HepG2 (cell line): ENCODE measurements around the gene KRTCAP2. TPM values are rescaled to one million over a fixed set of nuclear protein-coding genes. Genes with fewer than 3 reads are reported as not detected.
A peak's percentile ranks its signal among the peaks of the same experiment; 100 is the strongest.

Experiments used
- ERF ChIP-seq: IDR thresholded peaks from 2 replicates; pipeline ENCODE4 v1.6.1; 2018; ENCODE audit warnings: missing biosample characterization, missing genetic modification reagents
- ETV6 ChIP-seq: sonication (generic); formaldehyde crosslinking; conservative IDR thresholded peaks from 2 replicates; pipeline ENCODE4 v1.4.0; 2020; ENCODE audit warnings: missing genetic modification reagents
- FOSL2 ChIP-seq: sonication (generic); formaldehyde crosslinking; IDR thresholded peaks from 2 replicates; pipeline ENCODE4 v1.4.0; 2020; ENCODE audit warnings: missing genetic modification reagents
- HES4 ChIP-seq: sonication (generic); formaldehyde crosslinking; IDR thresholded peaks from 2 replicates; pipeline ENCODE4 v1.9.0; 2021; ENCODE audit warnings: mild to moderate bottlenecking, missing genetic modification reagents, borderline replicate concordance
- REL ChIP-seq: sonication (generic); formaldehyde crosslinking; conservative IDR thresholded peaks from 2 replicates; pipeline ENCODE4 v1.8.0; 2022; ENCODE audit warnings: mild to moderate bottlenecking, missing genetic modification reagents, moderate library complexity
- SMARCC2 ChIP-seq: fragments of 450-650 bp; IDR thresholded peaks from 2 replicates; pipeline ENCODE4 v1.6.1; 2017; ENCODE audit warnings: antibody characterized with exemption, mild to moderate bottlenecking
- SUZ12 ChIP-seq: fragments of 150-350 bp; IDR thresholded peaks from 2 replicates; pipeline ENCODE4 v1.6.1; 2014; ENCODE audit warnings: low read depth, low read length
- TGIF2 ChIP-seq: IDR thresholded peaks from 2 replicates; pipeline ENCODE4 v1.6.1; 2016; ENCODE audit warnings: control low read depth, missing compliant biosample characterization
- ZFP90 ChIP-seq: sonication (generic); formaldehyde crosslinking; IDR thresholded peaks from 2 replicates; pipeline ENCODE4 v1.8.0; 2022; ENCODE audit warnings: missing genetic modification reagents, mild to moderate bottlenecking, inconsistent platforms, borderline replicate concordance
- ZNF224 ChIP-seq: sonication (generic); formaldehyde crosslinking; IDR thresholded peaks from 2 replicates; pipeline ENCODE4 v1.5.0; 2020; ENCODE audit warnings: mild to moderate bottlenecking, missing genetic modification reagents
- ZNF232 ChIP-seq: sonication (generic); formaldehyde crosslinking; IDR thresholded peaks from 2 replicates; pipeline ENCODE4 v1.4.0; 2020; ENCODE audit warnings: missing genetic modification reagents, borderline replicate concordance
- ZNF30 ChIP-seq: sonication (generic); formaldehyde crosslinking; IDR thresholded peaks from 2 replicates; pipeline ENCODE4 v1.5.0; 2020; ENCODE audit warnings: mild to moderate bottlenecking, missing genetic modification reagents
- ZNF331 ChIP-seq: sonication (generic); formaldehyde crosslinking; IDR thresholded peaks from 2 replicates; pipeline ENCODE4 v1.4.0; 2020; ENCODE audit warnings: missing genetic modification reagents
- ZNF431 ChIP-seq: sonication (generic); formaldehyde crosslinking; IDR thresholded peaks from 2 replicates; pipeline ENCODE4 v1.9.0; 2022; ENCODE audit warnings: missing genetic modification reagents, low read depth, mild to moderate bottlenecking, borderline replicate concordance
- ZNF891 ChIP-seq: sonication (generic); formaldehyde crosslinking; IDR thresholded peaks from 2 replicates; pipeline ENCODE4 v1.5.0; 2020; ENCODE audit warnings: mild to moderate bottlenecking, missing genetic modification reagents
- polyA plus RNA-seq, 8 experiments: library from polyadenylated mRNA; depleted of rRNA in 3 of 8; stranded (reverse) in 7 of 8; unstranded in 1 of 8; fragments of >200 nt; fragmentation: Illumina TruSeq in 4 of 8; extraction: Trizol in 4 of 8; gene quantifications; 2 replicates each; pipeline versions ENCODE4 v1.2.1 to v1.2.3, GENCODE V29; 2011 to 2016; ENCODE audit warnings: low read depth in 4 of 8, missing spikeins in 1 of 8, mixed read lengths in 1 of 8; ENCODE audit not compliant: insufficient read depth in 1 of 8
- total RNA-seq, 5 experiments: library from RNA; depleted of rRNA; stranded (reverse); fragments of >200 nt; fragmentation: Illumina TruSeq; extraction: Trizol; gene quantifications; 2 replicates each; pipeline ENCODE4 v1.2.3, GENCODE V29; 2016; ENCODE audit warnings: low read depth in 1 of 5
- TF ChIP-seq, protein P1 (sequence below): sonication (generic); formaldehyde crosslinking; IDR thresholded peaks from 2 replicates; pipeline ENCODE4 v1.5.0; 2020; ENCODE audit warnings: missing genetic modification reagents
- TF ChIP-seq, protein P2 (sequence below): sonication (generic); formaldehyde crosslinking; IDR thresholded peaks from 2 replicates; pipeline ENCODE4 v1.8.1; 2023; ENCODE audit warnings: mild to moderate bottlenecking, missing genetic modification reagents, borderline replicate concordance
- TF ChIP-seq, protein P3 (sequence below): sonication (generic); formaldehyde crosslinking; IDR thresholded peaks from 2 replicates; pipeline ENCODE4 v1.8.0; 2022; ENCODE audit warnings: missing genetic modification reagents, mild to moderate bottlenecking, inconsistent platforms, borderline replicate concordance
- TF ChIP-seq, protein P4 (sequence below): sonication (generic); formaldehyde crosslinking; IDR thresholded peaks from 2 replicates; pipeline ENCODE4 v1.9.0; 2021; ENCODE audit warnings: missing genetic modification reagents, mild to moderate bottlenecking, borderline replicate concordance
- TF ChIP-seq, protein P5 (sequence below): sonication (generic); formaldehyde crosslinking; IDR thresholded peaks from 2 replicates; pipeline ENCODE4 v1.5.0; 2020; ENCODE audit warnings: missing genetic modification reagents

Gene KRTCAP2
- total and polyA plus RNA-seq, 2 of the 13 experiments (the other 11 are each of a cell fraction or from before 2014, with no cell fraction given), result 77.3 to 79.4 TPM

DNA sequence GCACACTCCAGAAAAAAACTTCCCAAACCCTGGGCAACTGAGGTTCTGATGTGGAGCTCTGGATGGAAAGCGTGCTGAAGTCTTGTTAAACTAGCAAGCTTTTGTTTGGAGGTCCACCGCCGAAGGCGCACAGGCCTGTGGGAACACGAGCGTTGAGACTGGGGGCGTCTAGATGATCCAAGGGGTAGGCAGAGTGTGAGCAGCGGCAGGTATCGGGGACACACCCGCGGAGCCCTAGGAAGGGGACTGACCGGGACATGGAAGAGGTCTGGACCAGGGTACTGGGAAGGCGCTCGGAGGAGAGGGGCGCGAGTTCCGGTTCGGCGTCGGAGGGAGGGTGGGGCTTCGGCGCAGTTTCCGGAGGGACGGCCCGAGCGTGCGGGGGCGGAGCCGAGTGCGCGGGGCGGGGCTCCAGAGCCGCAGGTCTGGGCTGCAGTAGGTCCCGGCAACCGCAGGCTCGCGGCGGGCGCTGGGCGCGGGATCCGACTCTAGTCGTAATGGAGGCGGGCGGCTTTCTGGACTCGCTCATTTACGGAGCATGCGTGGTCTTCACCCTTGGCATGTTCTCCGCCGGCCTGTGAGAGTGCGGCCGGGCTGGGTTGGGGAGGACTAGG lies 37.6 kb downstream of the KRTCAP2 start, which contains the start of gene SLC50A1 (continued):
- no peak; the same call in 1 of the 2 replicates for TF ChIP-seq REL (CRISPR knock-in tag)
- no peak; the same call in 1 of the 2 replicates for TF ChIP-seq ERF (CRISPR knock-in tag)
- peak; percentile 5; the same call in 1 of the 2 replicates for TF ChIP-seq ZNF331
- TF ChIP-seq, protein P1, sequence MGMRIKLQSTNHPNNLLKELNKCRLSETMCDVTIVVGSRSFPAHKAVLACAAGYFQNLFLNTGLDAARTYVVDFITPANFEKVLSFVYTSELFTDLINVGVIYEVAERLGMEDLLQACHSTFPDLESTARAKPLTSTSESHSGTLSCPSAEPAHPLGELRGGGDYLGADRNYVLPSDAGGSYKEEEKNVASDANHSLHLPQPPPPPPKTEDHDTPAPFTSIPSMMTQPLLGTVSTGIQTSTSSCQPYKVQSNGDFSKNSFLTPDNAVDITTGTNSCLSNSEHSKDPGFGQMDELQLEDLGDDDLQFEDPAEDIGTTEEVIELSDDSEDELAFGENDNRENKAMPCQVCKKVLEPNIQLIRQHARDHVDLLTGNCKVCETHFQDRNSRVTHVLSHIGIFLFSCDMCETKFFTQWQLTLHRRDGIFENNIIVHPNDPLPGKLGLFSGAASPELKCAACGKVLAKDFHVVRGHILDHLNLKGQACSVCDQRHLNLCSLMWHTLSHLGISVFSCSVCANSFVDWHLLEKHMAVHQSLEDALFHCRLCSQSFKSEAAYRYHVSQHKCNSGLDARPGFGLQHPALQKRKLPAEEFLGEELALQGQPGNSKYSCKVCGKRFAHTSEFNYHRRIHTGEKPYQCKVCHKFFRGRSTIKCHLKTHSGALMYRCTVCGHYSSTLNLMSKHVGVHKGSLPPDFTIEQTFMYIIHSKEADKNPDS (CRISPR knock-in tag), result no peak; the same call in 1 of the 2 replicates
- TF ChIP-seq, protein P2, sequence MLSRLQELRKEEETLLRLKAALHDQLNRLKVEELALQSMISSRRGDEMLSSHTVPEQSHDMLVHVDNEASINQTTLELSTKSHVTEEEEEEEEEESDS (CRISPR knock-in tag), result no peak
- TF ChIP-seq, protein P3, sequence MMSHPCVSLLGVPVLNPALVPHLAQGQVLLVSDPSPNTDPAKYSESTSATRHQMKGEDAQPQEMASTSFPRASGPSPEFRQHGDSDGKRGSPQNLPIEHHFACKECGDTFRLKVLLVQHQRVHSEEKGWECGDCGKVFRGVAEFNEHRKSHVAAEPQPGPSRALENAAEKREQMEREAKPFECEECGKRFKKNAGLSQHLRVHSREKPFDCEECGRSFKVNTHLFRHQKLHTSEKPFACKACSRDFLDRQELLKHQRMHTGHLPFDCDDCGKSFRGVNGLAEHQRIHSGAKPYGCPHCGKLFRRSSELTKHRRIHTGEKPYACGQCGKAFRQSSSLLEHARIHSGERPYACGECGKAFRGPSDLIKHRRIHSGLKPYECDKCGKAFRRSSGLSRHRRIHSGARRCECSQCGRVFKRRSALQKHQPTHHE (CRISPR knock-in tag), result no peak
- TF ChIP-seq ZNF224 (CRISPR knock-in tag), result 0 out of 2 replicates have a peak, but pooled peaks have one; percentile 90
- TF ChIP-seq ZNF891 (CRISPR knock-in tag), result no peak
- TF ChIP-seq SUZ12, result no peak
- TF ChIP-seq ZNF30 (CRISPR knock-in tag), result no peak
- TF ChIP-seq, protein P4, sequence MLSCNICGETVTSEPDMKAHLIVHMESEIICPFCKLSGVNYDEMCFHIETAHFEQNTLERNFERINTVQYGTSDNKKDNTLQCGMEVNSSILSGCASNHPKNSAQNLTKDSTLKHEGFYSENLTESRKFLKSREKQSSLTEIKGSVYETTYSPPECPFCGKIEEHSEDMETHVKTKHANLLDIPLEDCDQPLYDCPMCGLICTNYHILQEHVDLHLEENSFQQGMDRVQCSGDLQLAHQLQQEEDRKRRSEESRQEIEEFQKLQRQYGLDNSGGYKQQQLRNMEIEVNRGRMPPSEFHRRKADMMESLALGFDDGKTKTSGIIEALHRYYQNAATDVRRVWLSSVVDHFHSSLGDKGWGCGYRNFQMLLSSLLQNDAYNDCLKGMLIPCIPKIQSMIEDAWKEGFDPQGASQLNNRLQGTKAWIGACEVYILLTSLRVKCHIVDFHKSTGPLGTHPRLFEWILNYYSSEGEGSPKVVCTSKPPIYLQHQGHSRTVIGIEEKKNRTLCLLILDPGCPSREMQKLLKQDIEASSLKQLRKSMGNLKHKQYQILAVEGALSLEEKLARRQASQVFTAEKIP (CRISPR knock-in tag), result no peak
- no peak for TF ChIP-seq TGIF2 (CRISPR knock-in tag)
- TF ChIP-seq ZNF431 (CRISPR knock-in tag), result peak; percentile 23; the same call in 1 of the 2 replicates
- TF ChIP-seq ETV6 (CRISPR knock-in tag), result no peak
- TF ChIP-seq, protein P5, sequence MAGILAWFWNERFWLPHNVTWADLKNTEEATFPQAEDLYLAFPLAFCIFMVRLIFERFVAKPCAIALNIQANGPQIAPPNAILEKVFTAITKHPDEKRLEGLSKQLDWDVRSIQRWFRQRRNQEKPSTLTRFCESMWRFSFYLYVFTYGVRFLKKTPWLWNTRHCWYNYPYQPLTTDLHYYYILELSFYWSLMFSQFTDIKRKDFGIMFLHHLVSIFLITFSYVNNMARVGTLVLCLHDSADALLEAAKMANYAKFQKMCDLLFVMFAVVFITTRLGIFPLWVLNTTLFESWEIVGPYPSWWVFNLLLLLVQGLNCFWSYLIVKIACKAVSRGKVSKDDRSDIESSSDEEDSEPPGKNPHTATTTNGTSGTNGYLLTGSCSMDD (CRISPR knock-in tag), result no peak
- no peak for TF ChIP-seq ZFP90 (CRISPR knock-in tag)
- no peak for TF ChIP-seq SMARCC2
- no peak for TF ChIP-seq FOSL2 (CRISPR knock-in tag)
- no peak; the same call in 1 of the 2 replicates for TF ChIP-seq HES4 (CRISPR knock-in tag)
- no peak; the same call in 1 of the 2 replicates for TF ChIP-seq ZNF232 (CRISPR knock-in tag)
